Amniotic epithelial cell (primary cell): ENCODE measurements around the gene BHLHE40.

ENCODE experiments used
- DNase-seq: peaks from one replicate; pipeline ENCODE4 v3.0.0-alpha.2; 2010; ENCODE audit warnings: low read depth

Gene BHLHE40

DNA sequence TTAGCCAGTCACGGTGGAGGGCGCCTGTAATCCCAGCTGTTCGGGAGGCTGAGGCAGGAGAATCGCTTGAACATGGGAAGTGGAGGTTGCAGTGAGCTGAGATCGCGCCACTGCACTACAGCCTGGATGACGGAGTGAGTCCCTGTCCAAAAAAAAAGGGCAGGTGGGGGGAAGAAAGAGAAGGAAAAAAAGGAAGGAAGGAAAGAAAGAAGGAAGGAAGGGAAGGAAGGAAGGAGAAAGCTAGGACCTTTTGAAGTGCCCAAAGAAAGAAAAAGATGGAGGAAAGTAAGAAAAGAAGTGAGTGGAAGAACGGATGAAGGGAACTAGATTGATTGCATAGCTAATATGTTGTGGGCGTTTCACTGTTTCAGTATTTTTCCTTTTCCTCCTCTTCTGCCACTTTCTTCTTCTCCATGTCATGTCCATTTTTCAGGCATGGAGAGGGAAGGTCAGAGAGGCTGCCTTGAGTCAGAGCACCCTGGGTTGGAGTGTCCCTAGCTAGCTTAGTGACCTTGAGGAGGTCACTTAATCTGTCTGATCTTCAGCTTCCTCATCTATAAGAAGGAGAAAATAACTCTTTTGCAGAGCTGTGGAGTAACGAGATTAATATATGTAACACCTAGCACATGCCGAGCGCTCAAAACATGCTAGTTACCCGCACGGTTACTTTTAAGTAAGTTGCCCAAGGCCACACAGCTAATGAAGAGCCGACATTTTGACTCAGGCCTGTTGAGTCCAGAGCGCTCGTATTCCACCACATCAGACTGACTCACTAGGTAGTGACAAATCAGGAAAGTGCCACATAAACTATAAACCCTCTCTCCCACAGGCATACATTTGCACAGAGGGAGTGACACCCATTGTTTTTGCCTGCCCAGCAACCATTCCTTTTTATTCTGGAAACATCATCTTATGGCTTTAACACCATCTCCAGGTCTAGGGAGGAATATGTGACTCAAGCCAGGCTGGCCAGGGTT, 42.2 kb downstream of the BHLHE40 start:
- peak; percentile 54 for DNase-seq

DNA sequence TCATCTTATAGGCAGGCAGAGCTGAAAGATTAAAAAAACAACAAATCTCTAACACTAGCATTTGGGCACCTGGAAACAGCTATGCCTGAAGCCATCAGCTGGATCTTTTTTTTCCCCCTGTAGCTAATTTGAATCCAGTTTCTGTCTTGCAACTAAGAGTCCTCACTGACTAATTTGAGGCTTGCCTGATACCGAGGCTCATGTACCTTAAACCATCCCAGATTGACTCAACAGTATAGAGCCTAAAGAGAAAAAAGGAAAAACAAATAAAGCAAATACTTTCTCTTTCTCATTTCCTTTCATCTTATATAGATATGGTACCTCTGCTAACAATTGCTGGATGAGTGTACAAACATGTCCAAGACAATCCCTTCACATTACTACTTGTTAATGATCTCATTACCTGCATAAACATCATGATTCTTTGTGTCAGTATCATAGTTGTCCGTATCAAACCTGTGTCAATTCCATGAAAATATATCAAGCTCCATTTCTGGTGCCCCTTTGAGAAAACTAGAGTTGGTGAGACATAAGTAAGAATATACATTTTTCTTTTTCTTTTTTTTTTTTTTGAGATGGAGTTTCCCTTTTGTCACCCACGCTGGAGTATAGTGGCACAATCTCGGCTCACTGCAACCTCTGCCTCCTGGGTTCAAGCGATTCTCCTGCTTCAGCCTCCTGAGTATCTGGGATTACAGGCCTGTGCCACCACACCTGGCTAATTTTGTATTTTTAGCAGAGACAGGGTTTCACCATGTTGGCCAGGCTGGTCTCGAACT, 43.1 kb downstream of the BHLHE40 start:
- DNase-seq = no peak

DNA sequence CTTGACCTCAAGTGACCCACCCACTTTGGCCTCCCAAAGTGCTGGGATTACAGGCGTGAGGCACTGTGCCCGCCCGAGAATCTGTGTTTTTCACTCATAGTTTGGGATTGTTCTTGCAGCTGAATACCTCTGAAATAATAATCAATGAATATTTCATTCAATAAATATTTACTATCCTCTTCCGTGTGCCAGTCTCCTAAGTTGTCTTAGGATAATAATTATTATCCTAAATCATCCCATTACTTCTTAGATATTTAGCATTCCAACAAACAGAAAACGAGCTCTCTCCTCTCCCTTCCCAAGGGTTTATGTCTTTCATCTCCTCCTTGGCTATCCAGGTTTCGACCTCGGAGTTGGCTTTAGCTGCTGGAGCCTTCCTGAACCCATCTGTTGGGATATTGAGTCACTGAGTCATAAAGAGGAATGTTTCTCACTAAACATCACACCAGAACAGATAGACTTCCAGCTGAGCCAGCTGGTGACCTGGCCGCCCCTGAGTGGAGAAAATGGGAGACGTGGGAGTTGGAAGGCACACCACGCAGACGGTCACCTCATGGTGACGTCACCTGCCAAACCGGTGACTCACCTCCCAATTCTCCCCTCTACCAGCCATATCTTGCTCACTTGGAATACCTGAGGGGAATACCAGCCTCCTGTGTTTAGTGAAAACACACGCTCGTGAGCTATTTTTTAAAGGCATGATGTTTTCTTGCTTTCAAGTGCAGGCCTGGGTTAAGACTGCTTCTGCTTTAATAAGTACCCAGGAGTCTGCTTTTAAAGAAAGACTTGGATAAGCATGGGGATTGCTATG, 43.9 kb downstream of the BHLHE40 start:
- peak; percentile 98 for DNase-seq

DNA sequence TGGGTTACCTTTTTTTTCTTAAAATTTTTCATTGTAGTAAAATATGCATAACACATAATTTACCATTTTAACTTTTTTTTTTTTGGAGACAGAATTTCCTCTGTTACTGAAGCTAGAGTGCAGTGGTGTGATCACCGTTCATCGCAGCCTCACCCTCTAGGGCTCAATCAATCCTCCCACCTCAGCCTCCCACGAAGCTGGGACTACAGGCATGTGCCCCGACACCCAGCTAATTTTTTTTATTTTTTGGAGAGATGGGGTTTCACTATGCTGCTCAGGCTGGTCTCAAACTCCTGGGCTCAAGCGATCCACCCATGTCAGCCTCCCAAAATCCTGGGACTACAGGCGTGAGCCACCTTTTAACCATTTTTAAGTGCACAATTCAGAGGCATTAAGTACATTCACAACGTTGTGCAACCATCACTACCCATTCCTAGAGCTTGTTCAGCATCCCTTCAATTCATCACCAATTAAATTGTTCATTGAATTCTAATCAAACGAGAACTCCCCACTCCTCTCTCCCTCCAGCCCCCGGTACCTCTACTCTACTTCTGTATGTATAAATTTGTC, 44.6 kb downstream of the BHLHE40 start:
- no peak for DNase-seq

DNA sequence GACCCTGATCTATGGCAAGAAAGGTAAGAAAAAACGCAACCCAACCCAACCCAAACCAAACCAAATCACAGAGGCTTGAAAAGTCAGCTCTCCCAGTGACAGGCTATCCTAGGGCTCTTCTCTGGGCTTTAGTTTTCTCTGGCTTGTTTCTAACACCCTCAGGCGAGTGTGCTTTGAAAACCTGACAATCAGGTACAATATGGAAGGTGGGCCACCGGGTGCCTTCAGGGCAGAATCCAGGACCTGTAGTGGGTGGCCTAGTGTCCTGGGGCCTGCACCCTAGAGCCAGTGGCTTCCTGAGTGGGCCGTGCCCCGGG, 46.8 kb downstream of the BHLHE40 start:
- DNase-seq = no peak

DNA sequence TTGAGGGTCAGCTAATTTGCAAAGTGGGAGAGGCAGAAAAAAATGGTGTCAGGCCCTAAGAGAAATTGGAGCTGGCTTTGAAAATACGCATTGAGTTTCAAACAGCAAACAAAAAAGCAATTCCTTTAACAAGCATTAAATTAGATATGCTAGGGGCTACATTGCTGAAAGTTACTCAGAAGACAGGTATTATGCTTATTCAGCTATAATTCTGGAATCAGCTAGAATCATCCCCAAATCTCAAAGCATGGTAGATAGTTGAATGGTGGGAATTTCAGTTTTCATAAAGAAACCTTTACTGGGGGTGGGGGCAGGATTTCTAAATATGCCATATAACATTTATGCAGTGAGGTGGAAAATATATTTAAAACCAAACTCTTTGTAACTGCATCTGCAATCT, 50.5 kb downstream of the BHLHE40 start:
- no peak for DNase-seq

DNA sequence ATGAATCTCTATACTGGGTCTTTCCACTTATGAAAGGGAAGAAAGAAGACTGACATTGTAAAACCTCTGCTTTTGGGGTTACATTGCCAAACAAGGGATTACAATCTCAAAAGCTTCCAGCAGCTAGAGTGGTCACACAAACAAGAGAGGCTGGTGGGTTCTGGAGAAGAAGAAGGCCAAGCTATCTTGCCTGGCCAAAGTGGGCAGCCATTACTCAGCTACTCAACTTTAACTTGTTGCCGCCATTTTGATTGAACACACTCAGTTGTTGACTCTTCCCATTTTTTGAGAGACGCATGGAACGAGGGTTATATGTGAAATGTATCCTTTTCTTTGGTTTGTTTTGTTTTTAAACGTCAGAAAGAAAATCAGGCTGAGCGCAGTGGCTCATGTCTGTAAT, 50.9 kb downstream of the BHLHE40 start:
- DNase-seq = no peak

DNA sequence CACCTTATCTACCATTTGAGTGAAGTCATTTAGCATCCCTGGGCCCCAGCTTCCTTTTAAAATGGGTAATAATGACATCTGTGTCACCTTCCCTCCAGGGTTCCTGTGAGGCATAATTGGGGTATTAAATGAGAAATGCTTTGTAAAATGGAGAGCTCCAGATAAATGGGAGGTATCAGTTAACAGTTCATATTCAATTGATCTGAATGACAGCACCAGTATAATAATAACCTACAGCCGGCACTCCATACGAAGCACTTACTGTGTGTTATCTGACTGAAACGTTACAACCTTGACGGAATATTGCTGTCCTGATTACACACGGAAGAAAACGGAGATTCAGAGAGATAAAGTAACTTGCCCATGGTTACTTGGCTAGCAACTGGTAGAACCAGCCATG, 53.6 kb downstream of the BHLHE40 start:
- DNase-seq = no peak
